Activated CD8-positive, alpha-beta T cell treated with anti-CD3 and anti-CD28 coated beads for 36 hours (primary cell): ENCODE measurements around the gene PCSK5. TPM values are rescaled to one million over a fixed set of nuclear protein-coding genes. Genes with fewer than 3 reads are reported as not detected.
"Not testable (repeated sequence)": the region's sequence is repeated elsewhere in the genome, so short reads cannot be mapped to it uniquely, and the experiment has no call there.

Experiments
- ATAC-seq: fragments of 200-7000 bp; cut with Tn5 transposase; one replicate; pipeline ENCODE4 v1.10.0; 2021; ENCODE audit warnings: mild to moderate bottlenecking, moderate library complexity
- CTCF ChIA-PET: fragments of 350-600 bp; sonication (Branson Sonifier 250); formaldehyde crosslinking; loops from one replicate; lab custom pipeline; 2021; ENCODE audit warnings: antibody characterized with exemption; lab: Charles Lee
- POLR2A ChIA-PET: fragments of 350-600 bp; sonication (Branson Sonifier 250); formaldehyde crosslinking; loops from one replicate; lab custom pipeline; 2021; ENCODE audit warnings: antibody characterized with exemption; lab: Charles Lee
- DNase-seq: peaks from one replicate; pipeline ENCODE4 v3.0.0-alpha.2; 2020
- H3K27ac Mint-ChIP-seq: one replicate; pipeline ENCODE4 v1.8.0; 2021; ENCODE audit warnings: mild to moderate bottlenecking, mixed read lengths
- H3K27me3 Mint-ChIP-seq: one replicate; pipeline ENCODE4 v1.8.0; 2021; ENCODE audit warnings: mixed read lengths
- H3K36me3 Mint-ChIP-seq: one replicate; pipeline ENCODE4 v1.8.0; 2021; ENCODE audit warnings: low read depth, mixed read lengths
- H3K4me1 Mint-ChIP-seq: one replicate; pipeline ENCODE4 v1.8.0; 2021; ENCODE audit warnings: low read depth, mixed read lengths
- H3K4me3 Mint-ChIP-seq: one replicate; pipeline ENCODE4 v1.8.0; 2021; ENCODE audit warnings: mild to moderate bottlenecking, moderate library complexity, mixed read lengths
- H3K9me3 Mint-ChIP-seq: one replicate; pipeline ENCODE4 v1.8.0; 2021; ENCODE audit warnings: mixed read lengths
- intact Hi-C: fragments of 100-400 bp; cut with micrococcal nuclease; formaldehyde crosslinking; loops from one replicate; pipeline ENCODE4 v1.10.0; 2022
- total RNA-seq, 2 experiments: library from RNA; stranded (reverse); gene quantifications; one replicate each; pipeline ENCODE4 v1.2.3, GENCODE V29; 2021
- TF ChIP-seq, protein P1 (sequence below): fragments of 200-600 bp; IDR thresholded peaks from one replicate; pipeline ENCODE4 v1.8.0; 2022; ENCODE audit warnings: antibody characterized with exemption, mild to moderate bottlenecking

Gene PCSK5
- total RNA-seq, 2 experiments from 2014 or later: 4.7 to 5.2 TPM

DNA sequence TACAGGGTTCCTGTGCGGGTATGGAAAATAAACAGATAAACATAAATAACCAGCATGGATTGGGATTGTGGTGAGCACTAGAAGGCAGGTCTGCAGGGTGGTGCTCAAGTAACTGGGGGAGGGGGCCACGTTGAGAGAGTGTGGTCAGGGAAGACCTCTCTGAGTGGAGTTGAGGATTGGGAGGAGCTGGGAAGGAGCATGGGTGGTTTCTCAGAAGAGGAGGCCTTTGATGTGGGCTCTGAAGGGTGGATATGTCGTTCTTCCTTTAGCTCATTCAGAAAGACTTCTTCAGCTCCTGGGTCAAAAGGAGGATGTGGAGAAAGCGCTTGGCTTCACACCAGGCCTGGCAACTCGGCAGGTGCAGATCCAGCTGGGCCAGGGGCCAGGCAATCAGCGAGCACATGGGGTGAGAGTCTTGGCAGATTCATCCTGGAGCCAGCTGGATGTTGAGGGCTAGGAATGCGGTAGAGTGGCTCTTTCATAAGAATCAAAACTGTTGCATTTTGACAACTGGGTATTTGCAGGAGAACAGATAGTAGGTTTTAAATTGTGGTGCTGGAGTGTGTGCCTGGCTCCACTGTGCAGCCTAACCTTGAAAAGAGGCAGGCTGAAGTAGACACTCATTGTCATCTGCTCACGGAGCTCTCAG is 71.7 kb downstream of the PCSK5 start:
- Mint-ChIP-seq H3K9me3 (peaks cover 2% of the 10 kb centered on the region), H3K4me1 (peaks cover 32% of the 10 kb centered on the region), H3K4me3 (peak overlapping the region; percentile 30), H3K27me3 (no peaks in the 10 kb centered on the region), H3K36me3 (peaks cover 2% of the 10 kb centered on the region), H3K27ac (peak overlapping the region; percentile 23)
- ATAC-seq (peak; percentile 13), DNase-seq (no peak)
- POLR2A ChIA-PET: interaction anchor here (1.4 kb wide), 2 partner anchors 12 to 60 kb away, joined by 5 read pairs; no protein-coding TSS in a partner anchor
- CTCF ChIA-PET: interaction anchor here (1.0 kb wide), 1 partner anchor 14 kb away, joined by 3 read pairs; no protein-coding TSS in a partner anchor
- TF ChIP-seq, protein P1, sequence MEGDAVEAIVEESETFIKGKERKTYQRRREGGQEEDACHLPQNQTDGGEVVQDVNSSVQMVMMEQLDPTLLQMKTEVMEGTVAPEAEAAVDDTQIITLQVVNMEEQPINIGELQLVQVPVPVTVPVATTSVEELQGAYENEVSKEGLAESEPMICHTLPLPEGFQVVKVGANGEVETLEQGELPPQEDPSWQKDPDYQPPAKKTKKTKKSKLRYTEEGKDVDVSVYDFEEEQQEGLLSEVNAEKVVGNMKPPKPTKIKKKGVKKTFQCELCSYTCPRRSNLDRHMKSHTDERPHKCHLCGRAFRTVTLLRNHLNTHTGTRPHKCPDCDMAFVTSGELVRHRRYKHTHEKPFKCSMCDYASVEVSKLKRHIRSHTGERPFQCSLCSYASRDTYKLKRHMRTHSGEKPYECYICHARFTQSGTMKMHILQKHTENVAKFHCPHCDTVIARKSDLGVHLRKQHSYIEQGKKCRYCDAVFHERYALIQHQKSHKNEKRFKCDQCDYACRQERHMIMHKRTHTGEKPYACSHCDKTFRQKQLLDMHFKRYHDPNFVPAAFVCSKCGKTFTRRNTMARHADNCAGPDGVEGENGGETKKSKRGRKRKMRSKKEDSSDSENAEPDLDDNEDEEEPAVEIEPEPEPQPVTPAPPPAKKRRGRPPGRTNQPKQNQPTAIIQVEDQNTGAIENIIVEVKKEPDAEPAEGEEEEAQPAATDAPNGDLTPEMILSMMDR: no peak
- intact Hi-C loops: no loop called here

DNA sequence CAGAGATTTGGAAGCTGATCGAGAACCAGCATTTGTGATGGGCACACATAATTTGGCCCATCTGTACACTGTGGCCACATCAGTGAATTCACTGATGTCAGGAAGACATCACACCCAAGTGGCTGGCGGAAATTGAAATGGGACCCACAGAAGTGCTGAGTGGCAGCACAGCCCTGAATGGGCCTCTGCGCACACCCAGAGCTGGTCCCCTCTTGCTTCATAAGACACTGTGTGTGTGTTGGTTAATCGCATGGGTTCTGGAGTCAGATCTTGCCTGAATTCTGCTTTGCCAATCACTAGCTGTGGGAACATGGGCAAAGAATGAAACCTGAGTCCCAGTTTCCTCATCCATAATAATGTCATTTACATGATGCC is 72.2 kb downstream of the PCSK5 start:
- Mint-ChIP-seq H3K27ac (no peak overlapping the region), H3K9me3 (peaks cover 2% of the 10 kb centered on the region), H3K4me3 (peak overlapping the region; percentile 30), H3K27me3 (no peaks in the 10 kb centered on the region), H3K36me3 (peaks cover 2% of the 10 kb centered on the region), H3K4me1 (peaks cover 32% of the 10 kb centered on the region)
- TF ChIP-seq, protein P1: no peak
- DNase-seq: peak; percentile 5
- ChIA-PET CTCF (interaction anchor here (0.7 kb wide), 1 partner anchor 93 kb away, joined by 3 read pairs; no protein-coding TSS in a partner anchor), POLR2A (interaction anchor here (1.4 kb wide), 2 partner anchors 12 to 59 kb away, joined by 5 read pairs; no protein-coding TSS in a partner anchor)
- intact Hi-C loops: no loop called here
- ATAC-seq: peak; percentile 39

DNA sequence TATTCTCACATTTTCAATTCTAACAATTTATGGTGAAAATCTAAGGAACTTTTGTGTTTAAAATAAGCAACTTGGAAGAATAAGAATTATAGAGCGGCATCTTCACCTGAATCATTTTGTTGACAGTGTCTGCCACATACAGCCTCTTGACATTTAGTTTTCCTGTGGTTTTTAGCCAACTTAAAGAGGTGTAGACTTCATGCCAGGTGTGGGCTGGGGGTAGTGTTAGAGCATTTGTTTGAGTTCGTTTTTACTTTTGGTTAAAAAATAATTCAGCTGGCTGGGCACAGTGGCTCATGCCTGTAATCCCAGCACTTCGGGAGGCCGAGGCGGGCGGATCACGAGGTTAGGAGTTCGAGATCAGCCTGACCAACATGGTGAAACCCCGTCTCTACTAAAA is 72.8 kb downstream of the PCSK5 start:
- H3K27ac Mint-ChIP-seq, H3K4me3 Mint-ChIP-seq, ATAC-seq, DNase-seq, H3K27me3 Mint-ChIP-seq, H3K36me3 Mint-ChIP-seq, H3K9me3 Mint-ChIP-seq, intact Hi-C loops: not testable (repeated sequence)
- CTCF ChIA-PET: interaction anchor here (0.7 kb wide), 1 partner anchor 93 kb away, joined by 3 read pairs; no protein-coding TSS in a partner anchor
- peaks cover 32% of the 10 kb centered on the region for H3K4me1 Mint-ChIP-seq
- POLR2A ChIA-PET: interaction anchor here (1.4 kb wide), 2 partner anchors 11 to 59 kb away, joined by 5 read pairs; no protein-coding TSS in a partner anchor

DNA sequence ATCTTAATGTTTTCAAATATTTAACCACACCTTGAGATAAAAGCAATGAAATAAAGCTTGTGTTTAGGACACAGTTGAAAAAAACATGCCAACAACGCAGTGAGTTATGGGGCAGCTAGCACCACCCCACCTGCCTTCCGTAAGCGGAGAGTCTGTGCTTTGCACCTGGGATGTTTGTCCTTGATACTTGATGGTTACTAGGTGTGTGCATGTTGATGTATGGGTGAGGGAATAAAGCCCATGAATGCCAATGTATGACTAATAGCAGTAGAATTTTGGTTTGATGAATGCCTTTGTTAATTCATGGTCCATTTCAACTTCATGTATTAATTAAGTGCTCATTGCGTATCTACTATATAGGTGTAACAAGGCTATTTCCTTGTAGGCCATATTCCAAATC is 74.0 kb downstream of the PCSK5 start:
- CTCF ChIA-PET: no interaction called here
- POLR2A ChIA-PET: no interaction called here
- H3K9me3 Mint-ChIP-seq: peaks cover 2% of the 10 kb centered on the region
- DNase-seq (no peak), ATAC-seq (no peak)
- intact Hi-C loops: no loop called here
- H3K27ac Mint-ChIP-seq: no peak overlapping the region
- TF ChIP-seq, protein P1: no peak
- no peak overlapping the region for H3K4me3 Mint-ChIP-seq
- H3K36me3 Mint-ChIP-seq: peaks cover 2% of the 10 kb centered on the region
- H3K4me1 Mint-ChIP-seq: peaks cover 30% of the 10 kb centered on the region
- H3K27me3 Mint-ChIP-seq: no peaks in the 10 kb centered on the region

DNA sequence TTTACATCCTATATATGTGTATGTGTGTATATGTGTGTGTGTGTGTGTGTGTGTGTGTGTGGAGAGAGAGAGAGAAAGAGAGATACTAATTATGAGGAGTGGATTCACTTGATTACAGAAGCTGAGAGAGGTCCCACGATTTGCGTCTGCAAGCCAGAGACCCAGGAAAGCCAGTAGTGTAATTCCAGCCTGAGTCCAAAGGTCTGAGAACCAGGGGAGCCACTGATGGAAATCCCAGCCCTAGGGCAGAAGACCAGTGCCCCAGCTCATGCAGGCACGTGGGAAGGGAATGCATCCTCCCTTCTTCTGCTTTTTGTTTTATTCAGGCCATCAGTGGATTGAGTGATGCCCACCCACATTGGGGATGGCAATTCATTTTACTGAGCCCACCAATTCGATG is 74.8 kb downstream of the PCSK5 start:
- peaks cover 2% of the 10 kb centered on the region for H3K9me3 Mint-ChIP-seq
- DNase-seq: no peak

More for the DNA sequence above, 74.8 kb downstream of the PCSK5 start:
- Mint-ChIP-seq H3K36me3 (peaks cover 2% of the 10 kb centered on the region), H3K4me1 (peaks cover 30% of the 10 kb centered on the region), H3K4me3 (no peak overlapping the region), H3K27ac (no peak overlapping the region), H3K27me3 (no peaks in the 10 kb centered on the region)
- POLR2A ChIA-PET: no interaction called here
- CTCF ChIA-PET: no interaction called here
- no peak for ATAC-seq
- TF ChIP-seq, protein P1: no peak
- intact Hi-C loops: no loop called here
